ENCODE results near the gene GNRHR. TPM values are rescaled to one million over a fixed set of nuclear protein-coding genes. Genes with fewer than 3 reads are reported as not detected.

The GNRHR gene
- total RNA-seq, 1 donor: not detected

- H3K4me3 ChIP-seq (ENCODE audit: low read depth, low read length): peak overlapping the region; percentile 87
- TF ChIP-seq, protein P1, sequence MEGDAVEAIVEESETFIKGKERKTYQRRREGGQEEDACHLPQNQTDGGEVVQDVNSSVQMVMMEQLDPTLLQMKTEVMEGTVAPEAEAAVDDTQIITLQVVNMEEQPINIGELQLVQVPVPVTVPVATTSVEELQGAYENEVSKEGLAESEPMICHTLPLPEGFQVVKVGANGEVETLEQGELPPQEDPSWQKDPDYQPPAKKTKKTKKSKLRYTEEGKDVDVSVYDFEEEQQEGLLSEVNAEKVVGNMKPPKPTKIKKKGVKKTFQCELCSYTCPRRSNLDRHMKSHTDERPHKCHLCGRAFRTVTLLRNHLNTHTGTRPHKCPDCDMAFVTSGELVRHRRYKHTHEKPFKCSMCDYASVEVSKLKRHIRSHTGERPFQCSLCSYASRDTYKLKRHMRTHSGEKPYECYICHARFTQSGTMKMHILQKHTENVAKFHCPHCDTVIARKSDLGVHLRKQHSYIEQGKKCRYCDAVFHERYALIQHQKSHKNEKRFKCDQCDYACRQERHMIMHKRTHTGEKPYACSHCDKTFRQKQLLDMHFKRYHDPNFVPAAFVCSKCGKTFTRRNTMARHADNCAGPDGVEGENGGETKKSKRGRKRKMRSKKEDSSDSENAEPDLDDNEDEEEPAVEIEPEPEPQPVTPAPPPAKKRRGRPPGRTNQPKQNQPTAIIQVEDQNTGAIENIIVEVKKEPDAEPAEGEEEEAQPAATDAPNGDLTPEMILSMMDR (IDR thresholded peaks at IDR 0.05; ENCODE audit: insufficient read depth, low read length): no peak
- no peak for DNase-seq (ENCODE audit: low read depth)
These were observed 52.0 kb downstream of the GNRHR start for GRCh38 chr4:67702166-67702565.

DNA sequence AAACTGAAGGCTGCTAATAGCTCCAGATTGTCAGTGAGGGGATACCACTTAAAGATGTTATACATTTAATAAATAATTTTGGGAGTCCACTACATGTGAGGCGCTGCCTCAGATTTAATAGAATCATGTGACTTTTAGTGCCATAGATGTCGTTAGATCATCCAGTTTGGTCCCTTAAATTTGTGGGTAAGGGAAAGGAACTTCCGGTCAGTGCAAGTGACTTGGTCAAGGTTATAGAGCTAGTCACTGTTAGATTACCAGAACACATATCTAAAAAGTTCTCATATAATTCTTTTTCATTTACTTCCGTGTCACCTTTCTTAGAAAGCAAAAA is 52.7 kb downstream of the GNRHR start:
- DNase-seq (ENCODE audit: low read depth): no peak
- H3K4me3 ChIP-seq (ENCODE audit: low read depth, low read length): peak overlapping the region; percentile 87
- TF ChIP-seq, protein P1 (IDR thresholded peaks at IDR 0.05; ENCODE audit: insufficient read depth, low read length): no peak

GRCh38 chr4:67700738-67701516 is 53.3 kb downstream of the GNRHR start, which contains the start of gene UBA6:
Gene UBA6, minus strand, starts transcription at chr4:67701155. Its CDS starts 36 bp downstream, at chr4:67701119.
- TF ChIP-seq, protein P1 (IDR thresholded peaks at IDR 0.05; ENCODE audit: insufficient read depth, low read length): peak; percentile 42
- peak within 1 kb of the TSS; percentile 87 for H3K4me3 ChIP-seq (ENCODE audit: low read depth, low read length)
- peak; percentile 93 for DNase-seq (ENCODE audit: low read depth)

DNA sequence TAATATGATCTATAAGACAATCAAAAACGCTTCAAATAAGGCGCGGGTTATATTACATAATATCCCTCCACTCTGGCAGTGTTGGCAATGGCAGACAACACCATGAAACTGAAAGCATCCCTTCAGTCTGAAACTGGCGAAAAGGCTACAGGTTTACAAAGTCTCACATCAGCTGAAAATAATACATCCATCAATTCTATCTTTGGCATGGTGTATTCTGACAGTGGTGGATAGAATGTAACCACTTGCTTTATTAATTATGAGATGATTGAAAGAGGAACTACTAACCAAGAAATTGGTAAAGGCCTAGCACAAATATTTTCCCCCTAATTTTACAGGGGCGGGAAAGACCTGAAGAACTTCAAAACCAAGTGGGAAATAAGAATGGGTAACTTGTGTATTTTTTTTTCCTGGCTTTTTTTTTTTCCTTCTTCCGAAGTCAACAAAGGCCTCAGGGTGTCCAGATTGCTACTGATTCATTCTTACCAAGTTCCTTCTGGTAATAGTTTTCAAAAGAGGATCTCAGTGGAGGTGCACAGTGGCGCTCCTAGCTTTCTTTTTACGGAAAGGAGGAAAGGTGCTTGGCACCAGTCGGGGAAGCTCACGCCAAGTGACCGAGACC is 54.0 kb downstream of the GNRHR start:
- H3K4me3 ChIP-seq (ENCODE audit: low read depth, low read length): peak overlapping the region; percentile 87
- peak; percentile 37 for DNase-seq (ENCODE audit: low read depth)
- TF ChIP-seq, protein P1 (IDR thresholded peaks at IDR 0.05; ENCODE audit: insufficient read depth, low read length): no peak

DNA sequence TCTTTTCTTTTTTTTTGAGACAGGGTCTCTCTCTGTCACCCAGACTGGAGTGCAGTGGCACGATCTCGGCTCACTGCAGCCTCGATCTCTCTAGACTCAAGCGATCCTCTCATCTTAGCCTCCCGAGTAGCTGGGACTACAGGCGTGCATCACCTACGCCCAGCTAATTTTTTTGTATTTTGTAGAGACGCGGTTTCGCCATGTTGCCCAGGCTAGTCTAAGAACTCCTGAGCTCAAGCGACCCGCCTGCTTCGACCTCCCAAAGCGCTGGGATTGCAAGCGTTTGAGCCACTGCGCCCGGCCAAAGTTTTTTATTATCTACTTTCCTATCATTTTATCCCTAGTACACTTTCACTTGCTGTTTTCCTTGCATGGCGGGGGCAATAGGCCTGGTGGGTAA is 54.6 kb downstream of the GNRHR start:
- no peak for DNase-seq (ENCODE audit: low read depth)
- TF ChIP-seq, protein P1 (IDR thresholded peaks at IDR 0.05; ENCODE audit: insufficient read depth, low read length): no peak
- peak overlapping the region; percentile 87 for H3K4me3 ChIP-seq (ENCODE audit: low read depth, low read length)

DNA sequence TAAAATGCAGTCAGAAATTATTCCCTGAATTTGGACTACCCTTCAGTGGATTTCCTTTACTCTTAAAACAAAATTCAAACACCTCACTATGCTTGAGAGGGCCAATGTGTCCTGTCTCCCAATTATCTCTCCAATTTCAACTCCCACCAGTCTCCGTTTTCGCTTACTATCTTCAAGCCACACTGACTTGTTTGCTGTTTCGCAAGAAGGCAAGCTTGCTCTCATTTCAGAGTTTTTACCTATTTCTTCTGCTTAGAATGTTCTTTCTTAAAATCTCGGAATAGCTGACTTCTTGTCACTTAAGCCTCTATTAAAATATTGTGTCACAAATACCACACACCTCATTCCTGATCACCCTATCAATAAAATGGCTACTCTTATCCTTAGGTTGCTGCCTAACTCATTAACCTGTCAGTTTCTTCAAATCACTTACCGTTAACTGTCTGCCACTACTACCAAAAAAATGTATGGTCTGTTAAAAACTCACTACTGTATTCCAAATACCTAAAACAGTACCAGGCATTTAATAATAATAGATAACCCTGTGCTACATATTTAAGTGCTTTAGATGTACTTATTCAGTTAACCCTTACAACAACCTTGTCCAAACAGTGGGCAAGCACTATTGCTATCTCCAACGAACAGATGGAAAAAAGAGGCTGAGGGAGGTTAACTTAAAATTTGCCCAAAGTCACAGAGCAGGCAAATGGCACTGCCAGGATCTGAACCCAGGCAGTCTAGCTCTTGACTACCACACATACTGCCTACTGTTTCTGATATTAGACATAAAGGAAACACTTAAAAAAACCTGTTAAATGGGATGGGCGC is 56.1 kb downstream of the GNRHR start:
- no peak for DNase-seq (ENCODE audit: low read depth)
- TF ChIP-seq, protein P1 (IDR thresholded peaks at IDR 0.05; ENCODE audit: insufficient read depth, low read length): no peak
- no peak overlapping the region for H3K4me3 ChIP-seq (ENCODE audit: low read depth, low read length)
